K562 (cell line): ENCODE data around the gene RINL. TPM values are rescaled to one million over a fixed set of nuclear protein-coding genes. Genes with fewer than 3 reads are reported as not detected.

ENCODE experiments used
- ARID2 ChIP-seq: fragments of 450-650 bp; IDR thresholded peaks from 2 replicates; pipeline ENCODE4 v1.6.1; 2017; ENCODE audit warnings: antibody characterized with exemption, mild to moderate bottlenecking
- ASH1L ChIP-seq: fragments of 450-650 bp; IDR thresholded peaks from 2 replicates; pipeline ENCODE4 v1.6.1; 2018; ENCODE audit warnings: borderline replicate concordance, mild to moderate bottlenecking, low read depth; ENCODE audit not compliant: partially characterized antibody
- C11orf30 ChIP-seq: fragments of 450-650 bp; IDR thresholded peaks from 2 replicates; pipeline ENCODE4 v1.6.1; 2016; ENCODE audit warnings: low read depth, mild to moderate bottlenecking
- DPF2 ChIP-seq: fragments of 450-650 bp; IDR thresholded peaks from 2 replicates; pipeline ENCODE4 v1.6.1; 2016
- ERF ChIP-seq: fragments of 450-650 bp; formaldehyde crosslinking; IDR thresholded peaks from 2 replicates; pipeline ENCODE4 v1.4.0; 2020; ENCODE audit warnings: mild to moderate bottlenecking, mixed read lengths
- ETV1 ChIP-seq: fragments of 450-650 bp; conservative IDR thresholded peaks from 2 replicates; pipeline ENCODE4 v1.6.1; 2016; ENCODE audit warnings: missing genetic modification characterization, control low read depth, low read depth, missing compliant biosample characterization
- GABPA ChIP-seq: fragments of 200-800 bp; sonication (Bioruptor generic); conservative IDR thresholded peaks from 2 replicates; pipeline ENCODE4 v1.6.1; 2016; ENCODE audit warnings: low read depth, missing genetic modification characterization, missing compliant biosample characterization
- NBN ChIP-seq: fragments of 450-650 bp; IDR thresholded peaks from 2 replicates; pipeline ENCODE4 v1.6.1; 2016; ENCODE audit warnings: low read depth, mild to moderate bottlenecking
- RFX1 ChIP-seq: fragments of 450-650 bp; IDR thresholded peaks from 2 replicates; pipeline ENCODE4 v1.6.1; 2016; ENCODE audit warnings: mild to moderate bottlenecking, moderate library complexity
- ZBTB2 ChIP-seq: fragments of 450-650 bp; IDR thresholded peaks from 2 replicates; pipeline ENCODE4 v1.6.1; 2016; ENCODE audit warnings: antibody characterized with exemption
- ZSCAN32 ChIP-seq: fragments of 450-650 bp; formaldehyde crosslinking; IDR thresholded peaks from 2 replicates; pipeline ENCODE4 v1.4.0; 2020; ENCODE audit warnings: mild to moderate bottlenecking, moderate library complexity
- polyA plus RNA-seq, 8 experiments: library from polyadenylated mRNA; depleted of rRNA in 4 of 8; stranded (reverse) in 5 of 8; unstranded in 3 of 8; fragments of >200 nt; fragmentation: Nextera tagmentation in 2 of 8; fragmentation: Illumina TruSeq in 1 of 8; extraction: Ambion mirVana in 2 of 8; extraction: Trizol in 1 of 8; gene quantifications; 2 replicates each; pipeline versions ENCODE4 v1.2.1 to v1.2.3, GENCODE V29; 2011 to 2014; ENCODE audit warnings: inconsistent platforms in 1 of 8, missing spikeins in 1 of 8
- total RNA-seq, 7 experiments: library from RNA; depleted of rRNA in 6 of 7; stranded (reverse); fragments of >200 nt in 6 of 7; fragmentation: Illumina TruSeq in 2 of 7; extraction: Trizol in 2 of 7; gene quantifications; 2 replicates each; pipeline versions ENCODE4 v1.2.1 to v1.2.3, GENCODE V29; 2011 to 2021; ENCODE audit warnings: low replicate concordance in 1 of 7
- TF ChIP-seq, protein P1 (sequence below), 2 experiments: fragments of 450-650 bp in 1 of 2; sonication (generic) in 1 of 2; formaldehyde crosslinking in 1 of 2; IDR thresholded peaks in 1 of 2; conservative IDR thresholded peaks in 1 of 2; 2 replicates each; pipeline versions ENCODE4 v1.6.1 to v1.8.1; 2016 to 2023; ENCODE audit warnings: mild to moderate bottlenecking in 2 of 2, moderate library complexity in 2 of 2, inconsistent platforms in 1 of 2, missing genetic modification reagents in 1 of 2
- TF ChIP-seq, protein P2 (sequence below), 3 experiments: fragments of 200-800 bp in 1 of 3; fragments of 250-450 bp in 1 of 3; fragments of 450-650 bp in 1 of 3; sonication (Bioruptor Pico) in 1 of 3; sonication (Bioruptor generic) in 1 of 3; formaldehyde crosslinking in 1 of 3; IDR thresholded peaks; 2 replicates each; pipeline versions ENCODE4 v1.6.1 to v1.8.0; 2016 to 2022; ENCODE audit warnings: mild to moderate bottlenecking in 2 of 3, missing genetic modification characterization in 2 of 3, missing compliant biosample characterization in 1 of 3, moderate library complexity in 1 of 3
- TF ChIP-seq, protein P3 (sequence below): fragments of 250-450 bp; sonication (Bioruptor Pico); IDR thresholded peaks from 2 replicates; pipeline ENCODE4 v1.8.0; 2022; ENCODE audit warnings: inconsistent platforms

RINL gene
- total and polyA plus RNA-seq, 9 of the 15 experiments (the other 6 are each of a cell fraction or from before 2014, with no cell fraction given): 0.82 to 10.9 (median 4.9) TPM

DNA sequence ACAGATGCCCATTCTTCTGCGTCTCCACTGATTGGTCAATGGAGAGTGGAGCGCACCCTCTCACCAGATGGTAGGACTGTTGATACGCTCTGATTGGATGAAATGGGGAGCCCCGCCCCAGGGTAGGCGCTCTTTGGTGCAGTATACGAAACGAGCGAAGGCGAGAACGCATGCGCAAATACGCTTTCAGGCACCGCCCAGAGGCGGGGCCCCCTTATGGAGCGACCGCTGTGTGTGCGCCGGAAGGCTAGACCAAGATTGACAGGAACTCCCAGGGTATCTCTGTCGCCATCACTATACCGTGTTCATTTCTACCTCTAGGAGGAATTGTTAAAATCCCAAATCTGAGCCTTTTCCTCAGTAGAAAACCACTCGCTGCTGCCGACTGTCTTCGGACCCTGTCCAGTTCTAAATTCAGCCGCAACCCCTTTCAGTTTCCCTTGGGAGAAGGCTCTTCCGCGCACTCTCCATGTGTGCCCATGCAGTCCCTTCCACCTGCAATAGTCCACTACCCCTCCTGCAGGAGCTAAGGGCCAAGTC, 27.6 kb downstream of the RINL start (continued):
- no peak for TF ChIP-seq ZSCAN32 (CRISPR knock-in tag)
- TF ChIP-seq, protein P1, sequence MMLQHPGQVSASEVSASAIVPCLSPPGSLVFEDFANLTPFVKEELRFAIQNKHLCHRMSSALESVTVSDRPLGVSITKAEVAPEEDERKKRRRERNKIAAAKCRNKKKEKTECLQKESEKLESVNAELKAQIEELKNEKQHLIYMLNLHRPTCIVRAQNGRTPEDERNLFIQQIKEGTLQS (IDR thresholded peaks at IDR 0.05): no peak
- TF ChIP-seq, protein P1 (CRISPR knock-in tag; conservative IDR thresholded peaks at IDR 0.05): 0 out of 2 replicates have a peak, but pooled peaks have one; percentile 11
- peak; percentile 35; the same call in 1 of the 2 replicates for TF ChIP-seq ETV1 (tag)
- no peak for TF ChIP-seq ARID2
- TF ChIP-seq ASH1L: no peak
- TF ChIP-seq GABPA (tag): peak; percentile 93
- 0 out of 2 replicates have a peak, but pooled peaks have one; percentile 20 for TF ChIP-seq NBN
- TF ChIP-seq C11orf30: no peak; the same call in 1 of the 2 replicates
- TF ChIP-seq, protein P2, sequence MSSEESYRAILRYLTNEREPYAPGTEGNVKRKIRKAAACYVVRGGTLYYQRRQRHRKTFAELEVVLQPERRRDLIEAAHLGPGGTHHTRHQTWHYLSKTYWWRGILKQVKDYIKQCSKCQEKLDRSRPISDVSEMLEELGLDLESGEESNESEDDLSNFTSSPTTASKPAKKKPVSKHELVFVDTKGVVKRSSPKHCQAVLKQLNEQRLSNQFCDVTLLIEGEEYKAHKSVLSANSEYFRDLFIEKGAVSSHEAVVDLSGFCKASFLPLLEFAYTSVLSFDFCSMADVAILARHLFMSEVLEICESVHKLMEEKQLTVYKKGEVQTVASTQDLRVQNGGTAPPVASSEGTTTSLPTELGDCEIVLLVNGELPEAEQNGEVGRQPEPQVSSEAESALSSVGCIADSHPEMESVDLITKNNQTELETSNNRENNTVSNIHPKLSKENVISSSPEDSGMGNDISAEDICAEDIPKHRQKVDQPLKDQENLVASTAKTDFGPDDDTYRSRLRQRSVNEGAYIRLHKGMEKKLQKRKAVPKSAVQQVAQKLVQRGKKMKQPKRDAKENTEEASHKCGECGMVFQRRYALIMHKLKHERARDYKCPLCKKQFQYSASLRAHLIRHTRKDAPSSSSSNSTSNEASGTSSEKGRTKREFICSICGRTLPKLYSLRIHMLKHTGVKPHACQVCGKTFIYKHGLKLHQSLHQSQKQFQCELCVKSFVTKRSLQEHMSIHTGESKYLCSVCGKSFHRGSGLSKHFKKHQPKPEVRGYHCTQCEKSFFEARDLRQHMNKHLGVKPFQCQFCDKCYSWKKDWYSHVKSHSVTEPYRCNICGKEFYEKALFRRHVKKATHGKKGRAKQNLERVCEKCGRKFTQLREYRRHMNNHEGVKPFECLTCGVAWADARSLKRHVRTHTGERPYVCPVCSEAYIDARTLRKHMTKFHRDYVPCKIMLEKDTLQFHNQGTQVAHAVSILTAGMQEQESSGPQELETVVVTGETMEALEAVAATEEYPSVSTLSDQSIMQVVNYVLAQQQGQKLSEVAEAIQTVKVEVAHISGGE (CRISPR knock-in tag; IDR thresholded peaks at IDR 0.05): no peak
- no peak for TF ChIP-seq ZBTB2
- TF ChIP-seq RFX1: no peak
- 0 out of 2 replicates have a peak, but pooled peaks have one; percentile 7 for TF ChIP-seq DPF2
- TF ChIP-seq, protein P3, sequence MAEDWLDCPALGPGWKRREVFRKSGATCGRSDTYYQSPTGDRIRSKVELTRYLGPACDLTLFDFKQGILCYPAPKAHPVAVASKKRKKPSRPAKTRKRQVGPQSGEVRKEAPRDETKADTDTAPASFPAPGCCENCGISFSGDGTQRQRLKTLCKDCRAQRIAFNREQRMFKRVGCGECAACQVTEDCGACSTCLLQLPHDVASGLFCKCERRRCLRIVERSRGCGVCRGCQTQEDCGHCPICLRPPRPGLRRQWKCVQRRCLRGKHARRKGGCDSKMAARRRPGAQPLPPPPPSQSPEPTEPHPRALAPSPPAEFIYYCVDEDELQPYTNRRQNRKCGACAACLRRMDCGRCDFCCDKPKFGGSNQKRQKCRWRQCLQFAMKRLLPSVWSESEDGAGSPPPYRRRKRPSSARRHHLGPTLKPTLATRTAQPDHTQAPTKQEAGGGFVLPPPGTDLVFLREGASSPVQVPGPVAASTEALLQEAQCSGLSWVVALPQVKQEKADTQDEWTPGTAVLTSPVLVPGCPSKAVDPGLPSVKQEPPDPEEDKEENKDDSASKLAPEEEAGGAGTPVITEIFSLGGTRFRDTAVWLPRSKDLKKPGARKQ (CRISPR knock-in tag): no peak
- no peak for TF ChIP-seq ERF (CRISPR knock-in tag)
